Effector memory CD8-positive, alpha-beta T cell (primary cell): ENCODE data around the gene ERCC5.

Experiments used
- ATAC-seq: fragments of 150-1000 bp; cut with Tn5 transposase; replicated peaks from 2 replicates; pipeline ENCODE4 v1.10.0; 2021; ENCODE audit warnings: mild to moderate bottlenecking, moderate library complexity
- DNase-seq, 3 experiments: peaks; one replicate each; pipeline ENCODE4 v3.0.0; 2021
- H3K27ac Mint-ChIP-seq, 2 donors: one replicate each; pipeline ENCODE4 v1.8.0; 2022; ENCODE audit warnings: mild to moderate bottlenecking in 2 of 2, mixed read lengths in 2 of 2, moderate library complexity in 2 of 2
- H3K27me3 Mint-ChIP-seq, 2 donors: one replicate each; pipeline ENCODE4 v1.8.0; 2022; ENCODE audit warnings: mixed read lengths in 2 of 2
- H3K36me3 Mint-ChIP-seq: one replicate; pipeline ENCODE4 v1.8.0; 2022; ENCODE audit warnings: mild to moderate bottlenecking, moderate library complexity, mixed read lengths; ENCODE audit not compliant: insufficient read depth
- H3K4me1 Mint-ChIP-seq, 2 donors: one replicate each; pipeline ENCODE4 v1.8.0; 2022; ENCODE audit warnings: low read depth in 2 of 2, mixed read lengths in 2 of 2
- H3K4me3 Mint-ChIP-seq, 2 donors: one replicate each; pipeline ENCODE4 v1.8.0; 2022; ENCODE audit warnings: mild to moderate bottlenecking in 2 of 2, mixed read lengths in 2 of 2, moderate library complexity in 2 of 2
- H3K9me3 Mint-ChIP-seq, 2 donors: one replicate each; pipeline ENCODE4 v1.8.0; 2022; ENCODE audit warnings: mixed read lengths in 2 of 2
- total RNA-seq, 9 experiments: gene quantifications; one replicate each; lab custom pipeline; 2026; lab: John Stamatoyannopoulos, UW

ERCC5 gene
- total RNA-seq, result 9.6 to 46.1 (median 27.7) reads per million in 9 experiments

- H3K27me3 Mint-ChIP-seq, result no peaks in the 10 kb centered on the region
- H3K4me1 Mint-ChIP-seq, result peaks cover 26 to 40% of the 10 kb centered on the region in 2 donors
- H3K9me3 Mint-ChIP-seq, result no peaks in the 10 kb centered on the region
- H3K4me3 Mint-ChIP-seq, result peak within 1 kb of the TSS; percentile 90 to 97
- ATAC-seq, result peak; percentile 78
- DNase-seq, result peak; percentile 97 to 98 (median 97)
- H3K27ac Mint-ChIP-seq, result peak within 1 kb of the TSS; percentile 94 to 98
- H3K36me3 Mint-ChIP-seq, result peaks cover 35% of the 10 kb centered on the region
These were observed at the start of gene ERCC5 for GRCh38 chr13:102845630-102846260. TSS of gene ERCC5 (plus strand) at chr13:102846032. CDS start at chr13:102846267, 235 bp downstream.

GRCh38 chr13:102798581-102799425 lies 47.0 kb upstream of the ERCC5 start, which contains the start of the genes BIVM and POGLUT2:
TSS of gene BIVM (plus strand) at chr13:102799119. CDS start at chr13:102807268, 8,149 bp downstream.
TSS of gene POGLUT2 (minus strand) at chr13:102798976. CDS start at chr13:102798670, 306 bp downstream.
- H3K4me3 Mint-ChIP-seq, result peak within 1 kb of the TSS; percentile 93 to 96
- H3K27ac Mint-ChIP-seq, result peak within 1 kb of the TSS; percentile 87 to 91
- no peaks in the 10 kb centered on the region for H3K9me3 Mint-ChIP-seq
- ATAC-seq (peak; percentile 79), DNase-seq (peak; percentile 66 to 71 (median 68))
- H3K27me3 Mint-ChIP-seq, result no peaks in the 10 kb centered on the region
- H3K4me1 Mint-ChIP-seq, result peaks cover 13 to 24% of the 10 kb centered on the region in 2 donors
- H3K36me3 Mint-ChIP-seq, result peaks cover 8% of the 10 kb centered on the region

GRCh38 chr13:102799426-102800144 lies 46.2 kb upstream of the ERCC5 start:
- H3K4me3 Mint-ChIP-seq, result peak overlapping the region; percentile 93 to 96
- no peaks in the 10 kb centered on the region for H3K9me3 Mint-ChIP-seq
- H3K27ac Mint-ChIP-seq, result peak overlapping the region; percentile 87 to 91

GRCh38 chr13:102800145-102801041 lies 45.4 kb upstream of the ERCC5 start:
- Mint-ChIP-seq H3K9me3 (no peaks in the 10 kb centered on the region), H3K27ac (peak overlapping the region; percentile 87 to 91), H3K4me1 (peaks cover 16 to 24% of the 10 kb centered on the region in 2 donors), H3K36me3 (peaks cover 9% of the 10 kb centered on the region), H3K27me3 (no peaks in the 10 kb centered on the region), H3K4me3 (peak overlapping the region; percentile 93 to 96)
- DNase-seq (peak; percentile 84 to 87 (median 86)), ATAC-seq (peak; percentile 81)

More at GRCh38 chr13:102799426-102800144, 46.2 kb upstream of the ERCC5 start:
- H3K36me3 Mint-ChIP-seq, result peaks cover 8% of the 10 kb centered on the region
- peak; percentile 2 for ATAC-seq
- peaks cover 16 to 24% of the 10 kb centered on the region in 2 donors for H3K4me1 Mint-ChIP-seq
- peak in 2 of 3 experiments; percentile 2 to 21 for DNase-seq
- H3K27me3 Mint-ChIP-seq, result no peaks in the 10 kb centered on the region

GRCh38 chr13:102805680-102806079 lies 40.2 kb upstream of the ERCC5 start:
- DNase-seq (no peak), ATAC-seq (no peak)
- no peak overlapping the region for H3K27ac Mint-ChIP-seq
- H3K36me3 Mint-ChIP-seq, result peaks cover 7% of the 10 kb centered on the region
- no peaks in the 10 kb centered on the region for H3K9me3 Mint-ChIP-seq
- no peaks in the 10 kb centered on the region for H3K27me3 Mint-ChIP-seq
- H3K4me1 Mint-ChIP-seq, result peaks cover 13 to 20% of the 10 kb centered on the region in 2 donors
- H3K4me3 Mint-ChIP-seq, result no peak overlapping the region

GRCh38 chr13:102807699-102808098 lies 38.1 kb upstream of the ERCC5 start:
- peaks cover 0 to 2% of the 10 kb centered on the region in 2 donors for H3K9me3 Mint-ChIP-seq
- peaks cover 8 to 17% of the 10 kb centered on the region in 2 donors for H3K4me1 Mint-ChIP-seq
- no peak for DNase-seq
- H3K27me3 Mint-ChIP-seq, result no peaks in the 10 kb centered on the region
- peaks cover 15% of the 10 kb centered on the region for H3K36me3 Mint-ChIP-seq
- no peak overlapping the region for H3K4me3 Mint-ChIP-seq
- no peak for ATAC-seq
- H3K27ac Mint-ChIP-seq, result no peak overlapping the region

- peaks cover 19% of the 10 kb centered on the region for H3K36me3 Mint-ChIP-seq
- peaks cover 0 to 2% of the 10 kb centered on the region in 2 donors for H3K9me3 Mint-ChIP-seq
- H3K27me3 Mint-ChIP-seq, result no peaks in the 10 kb centered on the region
- H3K4me3 Mint-ChIP-seq, result no peak overlapping the region
- H3K27ac Mint-ChIP-seq, result no peak overlapping the region
- no peak for DNase-seq
- H3K4me1 Mint-ChIP-seq, result peaks cover 6 to 20% of the 10 kb centered on the region in 2 donors
- no peak for ATAC-seq
These were observed 33.1 kb upstream of the ERCC5 start for GRCh38 chr13:102812611-102813287.

GRCh38 chr13:102814025-102814607 lies 31.7 kb upstream of the ERCC5 start:
- peaks cover 18% of the 10 kb centered on the region for H3K36me3 Mint-ChIP-seq
- ATAC-seq, result no peak
- H3K27ac Mint-ChIP-seq, result no peak overlapping the region
- no peaks in the 10 kb centered on the region for H3K27me3 Mint-ChIP-seq
- H3K9me3 Mint-ChIP-seq, result peaks cover 0 to 2% of the 10 kb centered on the region in 2 donors
- H3K4me3 Mint-ChIP-seq, result no peak overlapping the region
- H3K4me1 Mint-ChIP-seq, result peaks cover 6 to 14% of the 10 kb centered on the region in 2 donors
- no peak for DNase-seq

- DNase-seq (no peak), ATAC-seq (no peak)
- H3K4me3 Mint-ChIP-seq, result no peak overlapping the region
- H3K36me3 Mint-ChIP-seq, result peaks cover 18% of the 10 kb centered on the region
- H3K9me3 Mint-ChIP-seq, result peaks cover 0 to 2% of the 10 kb centered on the region in 2 donors
- no peak overlapping the region for H3K27ac Mint-ChIP-seq
- H3K4me1 Mint-ChIP-seq, result peaks cover 6 to 14% of the 10 kb centered on the region in 2 donors
- no peaks in the 10 kb centered on the region for H3K27me3 Mint-ChIP-seq
These were observed 31.0 kb upstream of the ERCC5 start for GRCh38 chr13:102814793-102815192.

- DNase-seq, result no peak
- no peak overlapping the region for H3K27ac Mint-ChIP-seq
- H3K27me3 Mint-ChIP-seq, result no peaks in the 10 kb centered on the region
- peaks cover 24% of the 10 kb centered on the region for H3K36me3 Mint-ChIP-seq
- ATAC-seq, result no peak
- H3K9me3 Mint-ChIP-seq, result peaks cover 0 to 2% of the 10 kb centered on the region in 2 donors
- H3K4me3 Mint-ChIP-seq, result no peak overlapping the region
- peaks cover 4 to 14% of the 10 kb centered on the region in 2 donors for H3K4me1 Mint-ChIP-seq
These were observed 30.0 kb upstream of the ERCC5 start for GRCh38 chr13:102815788-102816187.

GRCh38 chr13:102816708-102817107 lies 29.1 kb upstream of the ERCC5 start:
- Mint-ChIP-seq H3K4me3 (no peak overlapping the region), H3K36me3 (peaks cover 17% of the 10 kb centered on the region), H3K27me3 (no peaks in the 10 kb centered on the region), H3K27ac (no peak overlapping the region), H3K9me3 (peaks cover 0 to 2% of the 10 kb centered on the region in 2 donors), H3K4me1 (peaks cover 4 to 14% of the 10 kb centered on the region in 2 donors)
- ATAC-seq, result no peak
- DNase-seq, result no peak
